ENCODE measurements around the gene DKKL1. TPM values are rescaled to one million over a fixed set of nuclear protein-coding genes. Genes with fewer than 3 reads are reported as not detected.
A peak's percentile ranks its signal among the peaks of the same experiment; 100 is the strongest.
"Not testable (repeated sequence)": the region's sequence is repeated elsewhere in the genome, so short reads cannot be mapped to it uniquely, and the experiment has no call there.

Gene DKKL1
- total RNA-seq, result not detected

GRCh38 chr19:49363268-49364082 lies at the start of gene DKKL1:
Gene DKKL1, plus strand, starts transcription at chr19:49363877. Its CDS starts 122 bp downstream, at chr19:49363999.
- H3K27ac Mint-ChIP-seq, result no peak within 1 kb of the TSS
- H3K4me3 Mint-ChIP-seq, result no peak within 1 kb of the TSS
- peaks cover 41% of the 10 kb centered on the region for H3K27me3 Mint-ChIP-seq
- H3K36me3 Mint-ChIP-seq, result no peaks in the 10 kb centered on the region
- POLR2A ChIA-PET, result no interaction called here
- peaks cover 11% of the 10 kb centered on the region for H3K4me1 Mint-ChIP-seq
- no peaks in the 10 kb centered on the region for H3K9me3 Mint-ChIP-seq
- DNase-seq (peak; percentile 83), ATAC-seq (ENCODE audit: low read depth) (peak; percentile 73)

- Mint-ChIP-seq H3K27me3 (no peaks in the 10 kb centered on the region), H3K4me3 (no peak overlapping the region), H3K9me3 (peaks cover 10% of the 10 kb centered on the region), H3K36me3 (peaks cover 32% of the 10 kb centered on the region), H3K4me1 (peaks cover 13% of the 10 kb centered on the region), H3K27ac (no peak overlapping the region)
- POLR2A ChIA-PET, result no interaction called here
- DNase-seq (no peak), ATAC-seq (ENCODE audit: low read depth) (no peak)
Observed at GRCh38 chr19:49315111-49315510, 48.6 kb upstream of the DKKL1 start.

GRCh38 chr19:49316284-49316683 lies 47.4 kb upstream of the DKKL1 start:
- Mint-ChIP-seq H3K36me3 (peaks cover 39% of the 10 kb centered on the region), H3K27me3 (no peaks in the 10 kb centered on the region), H3K4me3 (no peak overlapping the region), H3K4me1 (peaks cover 13% of the 10 kb centered on the region), H3K9me3 (peaks cover 10% of the 10 kb centered on the region), H3K27ac (no peak overlapping the region)
- ATAC-seq (ENCODE audit: low read depth), result no peak
- POLR2A ChIA-PET, result no interaction called here
- no peak for DNase-seq

- no peak for ATAC-seq (ENCODE audit: low read depth)
Observed at GRCh38 chr19:49318296-49318695, 45.4 kb upstream of the DKKL1 start.

GRCh38 chr19:49324801-49325576 lies 38.7 kb upstream of the DKKL1 start, which contains the start of gene SLC6A16:
Gene SLC6A16, minus strand, starts transcription at chr19:49325191. Its CDS starts 13,844 bp downstream, at chr19:49311347.
- no peak for ATAC-seq (ENCODE audit: low read depth)
- POLR2A ChIA-PET, result no interaction called here
- Mint-ChIP-seq H3K4me3 (no peak within 1 kb of the TSS), H3K9me3 (peaks cover 5% of the 10 kb centered on the region), H3K36me3 (peaks cover 35% of the 10 kb centered on the region), H3K27me3 (no peaks in the 10 kb centered on the region), H3K27ac (no peak within 1 kb of the TSS), H3K4me1 (peaks cover 20% of the 10 kb centered on the region)
- no peak for DNase-seq

More at GRCh38 chr19:49318296-49318695, 45.4 kb upstream of the DKKL1 start:
- H3K36me3 Mint-ChIP-seq, result peaks cover 46% of the 10 kb centered on the region
- H3K4me3 Mint-ChIP-seq, result no peak overlapping the region
- H3K9me3 Mint-ChIP-seq, result peaks cover 14% of the 10 kb centered on the region
- no peaks in the 10 kb centered on the region for H3K27me3 Mint-ChIP-seq
- peaks cover 9% of the 10 kb centered on the region for H3K4me1 Mint-ChIP-seq
- no peak for DNase-seq
- POLR2A ChIA-PET, result no interaction called here
- no peak overlapping the region for H3K27ac Mint-ChIP-seq

GRCh38 chr19:49325756-49326155 lies 37.9 kb upstream of the DKKL1 start:
- H3K27ac Mint-ChIP-seq; DNase-seq; H3K27me3 Mint-ChIP-seq; H3K9me3 Mint-ChIP-seq; POLR2A ChIA-PET; ATAC-seq (ENCODE audit: low read depth); H3K4me3 Mint-ChIP-seq: not testable (repeated sequence)
- Mint-ChIP-seq H3K36me3 (peaks cover 35% of the 10 kb centered on the region), H3K4me1 (peaks cover 24% of the 10 kb centered on the region)

GRCh38 chr19:49326165-49326704 lies 37.4 kb upstream of the DKKL1 start:
- no peaks in the 10 kb centered on the region for H3K27me3 Mint-ChIP-seq
- peak overlapping the region; percentile 25 for H3K4me3 Mint-ChIP-seq
- peaks cover 34% of the 10 kb centered on the region for H3K36me3 Mint-ChIP-seq
- POLR2A ChIA-PET, result no interaction called here
- H3K4me1 Mint-ChIP-seq, result peaks cover 24% of the 10 kb centered on the region
- ATAC-seq (ENCODE audit: low read depth) (peak; percentile 63), DNase-seq (no peak)
- peaks cover 5% of the 10 kb centered on the region for H3K9me3 Mint-ChIP-seq
- peak overlapping the region; percentile 16 for H3K27ac Mint-ChIP-seq

- H3K9me3 Mint-ChIP-seq, result peaks cover 2% of the 10 kb centered on the region
- peaks cover 38% of the 10 kb centered on the region for H3K4me1 Mint-ChIP-seq
- H3K36me3 Mint-ChIP-seq, result peaks cover 27% of the 10 kb centered on the region
- ATAC-seq (ENCODE audit: low read depth) (peak; percentile 29), DNase-seq (no peak)
- peak overlapping the region; percentile 48 for H3K27ac Mint-ChIP-seq
- no peak overlapping the region for H3K4me3 Mint-ChIP-seq
- POLR2A ChIA-PET, result no interaction called here
- no peaks in the 10 kb centered on the region for H3K27me3 Mint-ChIP-seq
Observed at GRCh38 chr19:49327878-49328544, 35.7 kb upstream of the DKKL1 start.

- no peak overlapping the region for H3K4me3 Mint-ChIP-seq
- H3K9me3 Mint-ChIP-seq, result no peaks in the 10 kb centered on the region
- POLR2A ChIA-PET, result no interaction called here
- H3K4me1 Mint-ChIP-seq, result peaks cover 44% of the 10 kb centered on the region
- H3K27me3 Mint-ChIP-seq, result no peaks in the 10 kb centered on the region
- ATAC-seq (ENCODE audit: low read depth), result no peak
- no peak for DNase-seq
- H3K36me3 Mint-ChIP-seq, result peaks cover 22% of the 10 kb centered on the region
- no peak overlapping the region for H3K27ac Mint-ChIP-seq
Observed at GRCh38 chr19:49328741-49329140, 34.9 kb upstream of the DKKL1 start.

GRCh38 chr19:49331187-49331586 lies 32.5 kb upstream of the DKKL1 start:
- not testable (repeated sequence) for H3K9me3 Mint-ChIP-seq; ATAC-seq (ENCODE audit: low read depth); H3K27me3 Mint-ChIP-seq
- H3K36me3 Mint-ChIP-seq, result peaks cover 20% of the 10 kb centered on the region
- peak overlapping the region; percentile 68 for H3K27ac Mint-ChIP-seq
- H3K4me1 Mint-ChIP-seq, result peaks cover 49% of the 10 kb centered on the region
- peak; percentile 19 for DNase-seq
- POLR2A ChIA-PET, result interaction anchor here (1.0 to 1.3 kb wide), 3 partner anchors 9 to 165 kb away, joined by 3 to 4 read pairs (median 3); partner anchors contain the start of genes PIH1D1 and RPS11
- peak overlapping the region; percentile 44 for H3K4me3 Mint-ChIP-seq

- Mint-ChIP-seq H3K36me3 (peaks cover 22% of the 10 kb centered on the region), H3K27me3 (no peaks in the 10 kb centered on the region), H3K4me3 (peak overlapping the region; percentile 44), H3K27ac (peak overlapping the region; percentile 68), H3K4me1 (peaks cover 51% of the 10 kb centered on the region), H3K9me3 (no peaks in the 10 kb centered on the region)
- DNase-seq (peak; percentile 41), ATAC-seq (ENCODE audit: low read depth) (peak; percentile 69)
- POLR2A ChIA-PET, result interaction anchor here (1.0 to 1.3 kb wide), 3 partner anchors 9 to 164 kb away, joined by 3 to 4 read pairs (median 3); partner anchors contain the start of genes PIH1D1 and RPS11
Observed at GRCh38 chr19:49331616-49332055, 32.0 kb upstream of the DKKL1 start.

- DNase-seq; ATAC-seq (ENCODE audit: low read depth); H3K27me3 Mint-ChIP-seq; H3K9me3 Mint-ChIP-seq: not testable (repeated sequence)
- peaks cover 54% of the 10 kb centered on the region for H3K4me1 Mint-ChIP-seq
- H3K27ac Mint-ChIP-seq, result peak overlapping the region; percentile 96
- peak overlapping the region; percentile 85 for H3K4me3 Mint-ChIP-seq
- peaks cover 22% of the 10 kb centered on the region for H3K36me3 Mint-ChIP-seq
- POLR2A ChIA-PET, result interaction anchor here (1.5 to 1.6 kb wide), 3 partner anchors 10 to 120 kb away, joined by 3 to 10 read pairs (median 7); partner anchors contain the start of gene ALDH16A1
Observed at GRCh38 chr19:49332691-49333417, 30.8 kb upstream of the DKKL1 start.
